ENCODE results near the gene DPYSL3. TPM values are rescaled to one million over a fixed set of nuclear protein-coding genes. Genes with fewer than 3 reads are reported as not detected.
"Not testable (repeated sequence)": the region's sequence is repeated elsewhere in the genome, so short reads cannot be mapped to it uniquely, and the experiment has no call there.

The DPYSL3 gene
- total RNA-seq, 1 donor from 2014 or later, result 56.0 TPM

DNA sequence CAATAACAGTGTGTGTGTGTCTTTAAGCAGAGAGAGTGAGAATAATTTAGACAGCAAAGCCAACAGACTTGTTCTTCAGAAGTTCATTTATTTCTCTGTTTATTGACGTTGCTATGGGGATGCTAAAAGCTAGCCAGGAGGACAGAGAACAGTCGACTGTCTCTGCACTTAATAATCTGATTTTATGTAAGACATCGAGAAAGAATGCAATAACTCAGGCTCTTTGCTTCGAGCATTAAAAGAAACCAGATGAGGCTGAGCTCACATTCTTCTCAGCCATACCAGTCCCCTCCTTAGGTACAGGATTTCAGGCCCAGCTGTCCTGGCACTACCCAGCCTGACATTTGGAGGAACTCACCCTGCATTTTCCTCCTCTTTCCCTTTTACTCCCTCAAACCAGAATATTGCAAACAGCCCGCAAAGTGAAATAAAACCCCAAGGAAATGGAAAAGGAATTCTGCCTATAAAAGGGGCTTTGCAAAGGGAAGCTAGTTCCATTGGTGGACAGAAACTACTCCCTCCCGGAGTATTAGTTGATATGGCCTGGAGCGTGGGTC is 44.5 kb upstream of the DPYSL3 start:
- no peak for DNase-seq (ENCODE audit: low spot score, unreplicated experiment)
- peaks cover 6% of the 10 kb centered on the region for H3K9me3 Mint-ChIP-seq (ENCODE audit: low read depth)
- H3K27me3 Mint-ChIP-seq, result no peaks in the 10 kb centered on the region
- no peak overlapping the region for H3K4me3 Mint-ChIP-seq (ENCODE audit: low read depth)
- H3K4me1 Mint-ChIP-seq (ENCODE audit: low read depth), result peaks cover 10% of the 10 kb centered on the region
- no peaks in the 10 kb centered on the region for H3K36me3 Mint-ChIP-seq (ENCODE audit: insufficient read depth)
- H3K27ac Mint-ChIP-seq, result peak overlapping the region; percentile 14
- TF ChIP-seq, protein P1, sequence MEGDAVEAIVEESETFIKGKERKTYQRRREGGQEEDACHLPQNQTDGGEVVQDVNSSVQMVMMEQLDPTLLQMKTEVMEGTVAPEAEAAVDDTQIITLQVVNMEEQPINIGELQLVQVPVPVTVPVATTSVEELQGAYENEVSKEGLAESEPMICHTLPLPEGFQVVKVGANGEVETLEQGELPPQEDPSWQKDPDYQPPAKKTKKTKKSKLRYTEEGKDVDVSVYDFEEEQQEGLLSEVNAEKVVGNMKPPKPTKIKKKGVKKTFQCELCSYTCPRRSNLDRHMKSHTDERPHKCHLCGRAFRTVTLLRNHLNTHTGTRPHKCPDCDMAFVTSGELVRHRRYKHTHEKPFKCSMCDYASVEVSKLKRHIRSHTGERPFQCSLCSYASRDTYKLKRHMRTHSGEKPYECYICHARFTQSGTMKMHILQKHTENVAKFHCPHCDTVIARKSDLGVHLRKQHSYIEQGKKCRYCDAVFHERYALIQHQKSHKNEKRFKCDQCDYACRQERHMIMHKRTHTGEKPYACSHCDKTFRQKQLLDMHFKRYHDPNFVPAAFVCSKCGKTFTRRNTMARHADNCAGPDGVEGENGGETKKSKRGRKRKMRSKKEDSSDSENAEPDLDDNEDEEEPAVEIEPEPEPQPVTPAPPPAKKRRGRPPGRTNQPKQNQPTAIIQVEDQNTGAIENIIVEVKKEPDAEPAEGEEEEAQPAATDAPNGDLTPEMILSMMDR (IDR thresholded peaks at IDR 0.05; ENCODE audit: unreplicated experiment), result no peak

DNA sequence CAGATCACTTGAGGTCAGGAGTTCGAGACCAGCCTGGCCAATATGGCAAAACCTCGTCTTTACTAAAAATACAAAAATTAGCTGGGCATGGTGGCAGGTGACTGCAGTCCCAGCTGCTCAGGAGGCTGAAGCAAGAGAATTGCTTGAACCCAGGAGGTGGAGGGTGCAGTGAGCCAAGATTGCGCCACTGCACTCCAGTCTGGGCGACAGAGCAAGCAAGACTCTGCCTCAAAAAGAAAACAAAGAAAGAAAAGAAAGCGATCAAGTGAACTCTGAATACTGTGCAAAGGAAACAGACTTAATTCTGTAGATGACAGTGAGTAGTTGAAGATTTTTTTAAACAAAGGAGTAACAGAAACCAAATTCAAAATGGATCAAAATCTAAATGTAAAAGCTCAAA is 43.9 kb upstream of the DPYSL3 start:
- not testable (repeated sequence) for H3K9me3 Mint-ChIP-seq (ENCODE audit: low read depth); H3K4me3 Mint-ChIP-seq (ENCODE audit: low read depth); DNase-seq (ENCODE audit: low spot score, unreplicated experiment); H3K36me3 Mint-ChIP-seq (ENCODE audit: insufficient read depth); H3K27me3 Mint-ChIP-seq
- H3K4me1 Mint-ChIP-seq (ENCODE audit: low read depth), result peaks cover 10% of the 10 kb centered on the region
- peak overlapping the region; percentile 14 for H3K27ac Mint-ChIP-seq

DNA sequence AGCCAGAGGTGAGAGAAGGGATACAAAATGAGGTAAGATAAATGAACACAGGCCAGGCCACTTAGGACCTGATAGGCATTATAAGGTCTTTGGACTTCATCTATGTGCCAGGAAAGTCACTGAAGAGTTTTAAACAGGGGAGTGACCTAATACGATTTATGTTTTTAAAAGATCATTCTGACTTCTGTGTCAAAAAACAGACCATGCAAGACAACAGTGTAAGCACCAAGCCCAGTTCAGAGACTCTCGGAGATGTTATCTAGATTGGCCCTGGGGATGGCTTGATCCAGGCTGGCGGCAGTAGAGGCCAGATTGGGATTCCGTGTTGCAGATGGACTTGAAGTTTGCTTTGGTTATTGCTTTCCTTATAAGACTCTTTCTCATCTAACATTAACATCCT is 43.0 kb upstream of the DPYSL3 start:
- H3K27me3 Mint-ChIP-seq, result no peaks in the 10 kb centered on the region
- peaks cover 10% of the 10 kb centered on the region for H3K4me1 Mint-ChIP-seq (ENCODE audit: low read depth)
- TF ChIP-seq, protein P1 (IDR thresholded peaks at IDR 0.05; ENCODE audit: unreplicated experiment), result no peak
- peaks cover 7% of the 10 kb centered on the region for H3K9me3 Mint-ChIP-seq (ENCODE audit: low read depth)
- H3K27ac Mint-ChIP-seq, result no peak overlapping the region
- H3K36me3 Mint-ChIP-seq (ENCODE audit: insufficient read depth), result no peaks in the 10 kb centered on the region
- no peak for DNase-seq (ENCODE audit: low spot score, unreplicated experiment)
- H3K4me3 Mint-ChIP-seq (ENCODE audit: low read depth), result no peak overlapping the region

GRCh38 chr5:147551677-147552076 is 41.8 kb upstream of the DPYSL3 start:
- DNase-seq (ENCODE audit: low spot score, unreplicated experiment), result no peak
- Mint-ChIP-seq H3K4me1 (ENCODE audit: low read depth) (peaks cover 10% of the 10 kb centered on the region), H3K36me3 (ENCODE audit: insufficient read depth) (no peaks in the 10 kb centered on the region), H3K4me3 (ENCODE audit: low read depth) (no peak overlapping the region), H3K27me3 (no peaks in the 10 kb centered on the region), H3K9me3 (ENCODE audit: low read depth) (peaks cover 7% of the 10 kb centered on the region), H3K27ac (no peak overlapping the region)
- TF ChIP-seq, protein P1 (IDR thresholded peaks at IDR 0.05; ENCODE audit: unreplicated experiment), result no peak

DNA sequence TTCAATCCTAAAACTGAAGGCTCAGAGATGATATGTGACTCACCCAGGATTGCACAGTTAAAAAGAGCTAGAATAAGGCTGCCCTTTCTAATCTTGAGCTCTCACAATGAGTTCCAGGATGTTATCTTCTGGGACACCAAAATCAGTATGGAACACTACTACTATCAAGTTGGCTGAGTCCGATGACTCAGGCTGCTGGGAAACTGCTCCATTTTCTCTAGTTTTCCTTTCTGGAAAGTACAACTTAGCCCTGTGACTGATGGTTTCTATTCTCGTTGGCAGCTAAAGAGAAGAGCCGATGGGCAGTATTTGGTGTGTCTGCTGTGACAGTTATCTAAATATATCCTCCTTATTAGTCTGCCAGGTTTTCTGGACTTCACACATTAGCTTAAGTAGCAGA is 37.9 kb upstream of the DPYSL3 start:
- no peak overlapping the region for H3K27ac Mint-ChIP-seq
- H3K36me3 Mint-ChIP-seq (ENCODE audit: insufficient read depth), result no peaks in the 10 kb centered on the region
- no peaks in the 10 kb centered on the region for H3K27me3 Mint-ChIP-seq
- DNase-seq (ENCODE audit: low spot score, unreplicated experiment), result no peak
- H3K4me3 Mint-ChIP-seq (ENCODE audit: low read depth), result no peak overlapping the region
- H3K9me3 Mint-ChIP-seq (ENCODE audit: low read depth), result peaks cover 7% of the 10 kb centered on the region
- TF ChIP-seq, protein P1 (IDR thresholded peaks at IDR 0.05; ENCODE audit: unreplicated experiment), result no peak
- no peaks in the 10 kb centered on the region for H3K4me1 Mint-ChIP-seq (ENCODE audit: low read depth)

DNA sequence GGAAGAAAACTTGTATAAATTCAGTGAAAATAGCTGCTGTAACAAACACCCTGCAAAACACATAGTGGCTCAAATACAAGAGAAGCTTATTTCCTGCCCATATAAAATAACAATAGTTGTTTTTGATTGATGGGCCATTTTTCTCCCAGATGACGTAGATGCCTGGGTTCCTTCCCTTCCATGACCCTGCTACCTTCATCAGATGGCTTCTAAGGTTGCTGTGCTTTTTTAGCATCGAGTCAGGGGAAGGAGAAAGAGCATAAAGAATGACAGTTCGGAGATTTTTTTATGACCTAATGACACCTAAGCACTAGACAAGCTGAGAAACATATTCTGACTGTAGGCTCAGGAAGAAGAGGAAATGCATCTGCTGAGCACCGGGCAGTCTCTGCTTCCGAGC is 34.7 kb upstream of the DPYSL3 start:
- TF ChIP-seq, protein P1 (IDR thresholded peaks at IDR 0.05; ENCODE audit: unreplicated experiment), result no peak
- no peaks in the 10 kb centered on the region for H3K27me3 Mint-ChIP-seq

More for the DNA sequence above, 34.7 kb upstream of the DPYSL3 start:
- no peak overlapping the region for H3K27ac Mint-ChIP-seq
- H3K36me3 Mint-ChIP-seq (ENCODE audit: insufficient read depth), result no peaks in the 10 kb centered on the region
- no peak for DNase-seq (ENCODE audit: low spot score, unreplicated experiment)
- H3K9me3 Mint-ChIP-seq (ENCODE audit: low read depth), result peaks cover 3% of the 10 kb centered on the region
- H3K4me3 Mint-ChIP-seq (ENCODE audit: low read depth), result no peak overlapping the region
- no peaks in the 10 kb centered on the region for H3K4me1 Mint-ChIP-seq (ENCODE audit: low read depth)
